Testis (tissue), 3 donors: ENCODE data around the gene RPTOR. TPM values are rescaled to one million over a fixed set of nuclear protein-coding genes. Genes with fewer than 3 reads are reported as not detected.

Experiments used
- DNase-seq: peaks from one replicate; pipeline ENCODE4 v3.0.0-alpha.2; 2019
- H3K27ac ChIP-seq, 2 donors: fragments of 200-600 bp; sonication (generic); one replicate each; pipeline ENCODE4 v1.5.1; 2019
- H3K27me3 ChIP-seq: fragments of 200-600 bp; sonication (generic); one replicate; pipeline ENCODE4 v1.5.1; 2019
- H3K36me3 ChIP-seq: fragments of 200-600 bp; sonication (generic); one replicate; pipeline ENCODE4 v1.5.1; 2017; ENCODE audit warnings: low read depth; ENCODE audit errors: missing control alignments
- H3K4me1 ChIP-seq: fragments of 200-600 bp; sonication (generic); one replicate; pipeline ENCODE4 v1.5.1; 2019
- H3K4me3 ChIP-seq, 2 donors: fragments of 200-600 bp; sonication (generic); one replicate each; pipeline ENCODE4 v1.5.1; 2017 to 2019
- H3K9me3 ChIP-seq: fragments of 200-600 bp; sonication (generic); one replicate; pipeline ENCODE4 v1.5.1; 2017
- CTCF ChIP-seq, 3 experiments: fragments of 450-650 bp in 2 of 3; fragments of 200-600 bp in 1 of 3; sonication (generic) in 1 of 3; IDR thresholded peaks; one replicate each; pipeline ENCODE4 v1.5.1; 2016 to 2019; ENCODE audit warnings: antibody characterized with exemption in 3 of 3, mild to moderate bottlenecking in 2 of 3, moderate library complexity in 1 of 3
- POLR2A ChIP-seq: fragments of 450-650 bp; IDR thresholded peaks from one replicate; pipeline ENCODE4 v1.6.1; 2017; ENCODE audit warnings: antibody characterized with exemption, mild to moderate bottlenecking, moderate library complexity
- WGBS, 2 donors: methylation state at CpG; one replicate each; pipeline ENCODE4 v1.1.5; 2018; 5-methylcytosine and 5-hydroxymethylcytosine counted together
- intact Hi-C: fragments of 100-400 bp; cut with DNase I; formaldehyde crosslinking; loops from one replicate; pipeline ENCODE4 v1.15.1; 2023; ENCODE audit warnings: low total_unique reads
- polyA plus RNA-seq: library from polyadenylated mRNA; stranded (reverse); fragments of 350-450 nt; fragmentation: Illumina TruSeq; extraction: RNeasy Lipid Tissue Mini Kit (QIAGEN cat#74804); gene quantifications from one replicate; pipeline ENCODE4 v1.2.3, GENCODE V29; 2014; ENCODE audit warnings: low read depth, low replicate concordance; ENCODE audit not compliant: insufficient read depth
- small RNA-seq, 2 donors: library from RNA; depleted of rRNA; stranded (forward); fragments of <200 nt; gene quantifications; one replicate each; pipeline ENCODE3, GENCODE V24; 2016
- total RNA-seq, 2 donors: library from RNA; depleted of rRNA; stranded (reverse); fragments of >200 nt; gene quantifications; one replicate each; pipeline ENCODE4 v1.2.3, GENCODE V29; 2016

Gene RPTOR
- total and polyA plus RNA-seq, 3 donors from 2014 or later: 21.8 to 68.3 (median 56.6) TPM

GRCh38 chr17:81015136-81015535, 470.5 kb downstream of the RPTOR start:
- 93 to 100% methylated on average over 1 of the region's 1 CpG for WGBS, 2 donors
- no peaks in the 10 kb centered on the region for H3K27me3 ChIP-seq
- TF ChIP-seq CTCF (IDR thresholded peaks at IDR 0.05) (no peak), POLR2A (no peak)
- H3K4me3 ChIP-seq: no peak overlapping the region
- no peaks in the 10 kb centered on the region for H3K36me3 ChIP-seq
- intact Hi-C loops: no loop called here
- no peak overlapping the region for H3K27ac ChIP-seq
- H3K9me3 ChIP-seq: no peaks in the 10 kb centered on the region
- no peak for DNase-seq
- H3K4me1 ChIP-seq: peaks cover 8% of the 10 kb centered on the region

Small RNA genes within 50 kb of the gene (small RNA-seq; reads per million reads assigned to genes)
- gene AC120024.2 (0 reads per million in 2 donors), gene AC120024.3 (0 reads per million in 2 donors)

Other genes starting within 250 kb of the RPTOR start
- 10 to 100 TPM; 55.2 to 63.9 TPM for gene ENDOV, start 129.7 kb upstream of the RPTOR start, total RNA-seq
- 41.4 TPM for gene ENDOV, start 129.7 kb upstream of the RPTOR start, polyA plus RNA-seq
- 1 to 10 TPM; 1.7 to 3.8 TPM for gene NPTX1, start 68.2 kb upstream of the RPTOR start, total RNA-seq
- gene NPTX1, start 68.2 kb upstream of the RPTOR start, polyA plus RNA-seq: 3.7 TPM